A549 (cell line): ENCODE measurements around the gene MXRA7. TPM values are rescaled to one million over a fixed set of nuclear protein-coding genes. Genes with fewer than 3 reads are reported as not detected.

ENCODE experiments used
- ATAC-seq, 2 experiments: fragments of 200-7000 bp in 1 of 2; fragments of >200 bp in 1 of 2; cut with Nextera tagmentation in 1 of 2; cut with Tn5 transposase in 1 of 2; 3 replicates each; pipeline versions ENCODE4 v1.8.0 to v1.9.1; 2018 to 2020; ENCODE audit warnings: mild to moderate bottlenecking in 1 of 2, moderate library complexity in 1 of 2
- CTCF ChIA-PET: fragments of 300-600 bp; sonication (Branson Sonifier 250); formaldehyde crosslinking; extraction: SDS; loops from one replicate; lab custom pipeline; 2021; ENCODE audit warnings: antibody characterized with exemption, inconsistent platforms; lab: Yijun Ruan, JAX
- POLR2A ChIA-PET: fragments of 350-600 bp; formaldehyde crosslinking; extraction: SDS; loops from one replicate; lab custom pipeline; 2021; ENCODE audit warnings: antibody characterized with exemption, inconsistent platforms; lab: Yijun Ruan, JAX
- DNase-seq, 2 experiments: peaks; one replicate each; pipeline versions ENCODE4 v3.0.0 to v3.0.0-alpha.2; 2011 to 2016; ENCODE audit warnings: low read depth in 1 of 2, low spot score in 1 of 2
- FAIRE-seq: peaks from 2 replicates; lab custom pipeline; 2011; peaks lifted over from hg19 to GRCh38; lab: Jason Lieb, UNC
- H3K27ac ChIP-seq, 2 experiments: fragments of >200 bp; sonication (Bioruptor Twin); formaldehyde crosslinking; 3 replicates each; pipeline ENCODE4 v1.5.1; 2016 to 2017
- H3K4me1 ChIP-seq: fragments of >200 bp; sonication (Bioruptor Twin); formaldehyde crosslinking; 3 replicates; pipeline ENCODE4 v1.6.1; 2016
- H3K4me2 ChIP-seq: fragments of >200 bp; sonication (Bioruptor Twin); formaldehyde crosslinking; 3 replicates; pipeline ENCODE4 v1.6.1; 2016
- H3K4me3 ChIP-seq: fragments of >200 bp; sonication (Bioruptor Twin); formaldehyde crosslinking; 3 replicates; pipeline ENCODE4 v1.5.1; 2016
- H3K9me3 ChIP-seq: fragments of >200 bp; sonication (Bioruptor Twin); formaldehyde crosslinking; 3 replicates; pipeline ENCODE4 v1.6.1; 2016
- CBX8 ChIP-seq: fragments of 200-600 bp; sonication (generic); IDR thresholded peaks from 2 replicates; pipeline ENCODE4 v1.6.1; 2016
- E2F6 ChIP-seq: IDR thresholded peaks from 2 replicates; pipeline ENCODE4 v1.6.1; 2012; ENCODE audit warnings: low read depth, borderline replicate concordance
- EHF ChIP-seq: fragments of 250-450 bp; sonication (Bioruptor Pico); IDR thresholded peaks from 2 replicates; pipeline ENCODE4 v1.5.0; 2020; ENCODE audit warnings: mild to moderate bottlenecking
- GATA3 ChIP-seq: IDR thresholded peaks from 2 replicates; pipeline ENCODE4 v1.6.1; 2012; ENCODE audit warnings: borderline replicate concordance
- HES2 ChIP-seq: fragments of >200 bp; sonication (Bioruptor Twin); formaldehyde crosslinking; IDR thresholded peaks from 2 replicates; pipeline ENCODE4 v1.6.1; 2016
- HEYL ChIP-seq: fragments of 250-450 bp; sonication (Bioruptor Pico); IDR thresholded peaks from 2 replicates; pipeline ENCODE4 v1.8.0; 2021; ENCODE audit warnings: mild to moderate bottlenecking, moderate library complexity
- HOXA7 ChIP-seq: fragments of 250-450 bp; sonication (Bioruptor Pico); IDR thresholded peaks from 2 replicates; pipeline ENCODE4 v1.5.0; 2020; ENCODE audit warnings: mild to moderate bottlenecking, moderate library complexity
- HOXB13 ChIP-seq: fragments of 250-450 bp; sonication (Bioruptor Pico); IDR thresholded peaks from 2 replicates; pipeline ENCODE4 v1.5.0; 2020; ENCODE audit warnings: low read depth, mild to moderate bottlenecking, moderate library complexity
- HOXB5 ChIP-seq: fragments of 250-450 bp; sonication (Bioruptor Pico); IDR thresholded peaks from 2 replicates; pipeline ENCODE4 v1.5.0; 2020; ENCODE audit warnings: mild to moderate bottlenecking, moderate library complexity
- JUN ChIP-seq, 2 experiments: fragments of >200 bp; sonication (Bioruptor Twin); formaldehyde crosslinking; IDR thresholded peaks; 2 replicates in 1 of 2; 3 replicates in 1 of 2; pipeline ENCODE4 v1.6.1; 2016 to 2017
- MAFK ChIP-seq: fragments of 450-650 bp; IDR thresholded peaks from 2 replicates; pipeline ENCODE4 v1.6.1; 2014; ENCODE audit not compliant: partially characterized antibody
- MAX ChIP-seq: IDR thresholded peaks from 2 replicates; pipeline ENCODE4 v1.6.1; 2012
- MAZ ChIP-seq: fragments of 150-350 bp; IDR thresholded peaks from 2 replicates; pipeline ENCODE4 v1.6.1; 2014; ENCODE audit warnings: antibody characterized with exemption, low read depth, low read length, borderline replicate concordance
- NFE2L2 ChIP-seq: fragments of 150-350 bp; conservative IDR thresholded peaks from 2 replicates; pipeline ENCODE4 v1.6.1; 2014; ENCODE audit warnings: low read length
- NPAS2 ChIP-seq: fragments of 250-450 bp; sonication (Bioruptor Pico); IDR thresholded peaks from 2 replicates; pipeline ENCODE4 v1.8.0; 2022; ENCODE audit warnings: mild to moderate bottlenecking, moderate library complexity, borderline replicate concordance
- NR3C1 ChIP-seq: fragments of >200 bp; sonication (Bioruptor Twin); formaldehyde crosslinking; IDR thresholded peaks from 3 replicates; pipeline ENCODE4 v1.6.1; 2017
- PHF8 ChIP-seq: fragments of 200-600 bp; sonication (generic); IDR thresholded peaks from 2 replicates; pipeline ENCODE4 v1.6.1; 2016; ENCODE audit warnings: low read depth, mild to moderate bottlenecking, antibody characterized with exemption, moderate library complexity, borderline replicate concordance
- POLR2A ChIP-seq: IDR thresholded peaks from 2 replicates; pipeline ENCODE4 v1.6.1; 2012; ENCODE audit warnings: mild to moderate bottlenecking, low read length
- RAD21 ChIP-seq, 2 experiments: fragments of >200 bp in 1 of 2; sonication (Bioruptor Twin) in 1 of 2; formaldehyde crosslinking in 1 of 2; IDR thresholded peaks in 1 of 2; conservative IDR thresholded peaks in 1 of 2; 2 replicates in 1 of 2; 3 replicates in 1 of 2; pipeline ENCODE4 v1.6.1; 2012 to 2018; ENCODE audit warnings: inconsistent platforms in 1 of 2
- RNF2 ChIP-seq: fragments of 200-600 bp; sonication (generic); IDR thresholded peaks from 2 replicates; pipeline ENCODE4 v1.6.1; 2016; ENCODE audit warnings: low read depth, mild to moderate bottlenecking, antibody characterized with exemption, moderate library complexity, borderline replicate concordance
- SREBF2 ChIP-seq: fragments of 450-650 bp; IDR thresholded peaks from 2 replicates; pipeline ENCODE4 v1.6.1; 2014; ENCODE audit warnings: mild to moderate bottlenecking, moderate library complexity
- TFCP2L1 ChIP-seq: fragments of 250-450 bp; sonication (Bioruptor Pico); IDR thresholded peaks from 2 replicates; pipeline ENCODE4 v1.5.0; 2021; ENCODE audit warnings: mild to moderate bottlenecking
- TP53 ChIP-seq: fragments of 250-450 bp; sonication (Bioruptor Pico); IDR thresholded peaks from 2 replicates; pipeline ENCODE4 v1.5.0; 2021; ENCODE audit warnings: mild to moderate bottlenecking, moderate library complexity
- ZFP36 ChIP-seq: fragments of 450-650 bp; IDR thresholded peaks from 2 replicates; pipeline ENCODE4 v1.6.1; 2014; ENCODE audit warnings: borderline replicate concordance; ENCODE audit not compliant: partially characterized antibody
- ZNF302 ChIP-seq: fragments of 250-450 bp; sonication (Bioruptor Pico); IDR thresholded peaks from 2 replicates; pipeline ENCODE4 v1.9.0; 2021; ENCODE audit warnings: inconsistent platforms, mild to moderate bottlenecking, moderate library complexity
- WGBS: methylation state at CpG from one replicate; pipeline ENCODE4 v1.1.6; 2017; ENCODE audit errors: missing lambda C conversion rate; 5-methylcytosine and 5-hydroxymethylcytosine counted together
- polyA plus RNA-seq, 4 experiments: library from polyadenylated mRNA; depleted of rRNA in 3 of 4; stranded (reverse); fragments of >200 nt; fragmentation: RNase III in 1 of 4; extraction: RNeasy Plus Mini Kit Qiagen cat#74134 plus additional on column Dnase treatment in 1 of 4; gene quantifications; 2 replicates in 3 of 4; 3 replicates in 1 of 4; pipeline ENCODE4 v1.2.3, GENCODE V29; 2011 to 2017
- TF ChIP-seq, protein P1 (sequence below): fragments of 200-600 bp; sonication (generic); IDR thresholded peaks from 2 replicates; pipeline ENCODE4 v1.6.1; 2016; ENCODE audit warnings: antibody characterized with exemption, mild to moderate bottlenecking, moderate library complexity
- TF ChIP-seq, protein P2 (sequence below): fragments of >200 bp; sonication (Bioruptor Twin); formaldehyde crosslinking; IDR thresholded peaks from 3 replicates; pipeline ENCODE4 v1.6.1; 2016
- TF ChIP-seq, protein P3 (sequence below): fragments of 250-450 bp; sonication (Bioruptor Pico); IDR thresholded peaks from 2 replicates; pipeline ENCODE4 v1.5.0; 2020; ENCODE audit warnings: low read depth, mild to moderate bottlenecking, moderate library complexity

Gene MXRA7
- polyA plus RNA-seq, 2 of the 4 experiments (the other 2 are of a cell fraction), result 47.8 to 57.2 TPM

DNA sequence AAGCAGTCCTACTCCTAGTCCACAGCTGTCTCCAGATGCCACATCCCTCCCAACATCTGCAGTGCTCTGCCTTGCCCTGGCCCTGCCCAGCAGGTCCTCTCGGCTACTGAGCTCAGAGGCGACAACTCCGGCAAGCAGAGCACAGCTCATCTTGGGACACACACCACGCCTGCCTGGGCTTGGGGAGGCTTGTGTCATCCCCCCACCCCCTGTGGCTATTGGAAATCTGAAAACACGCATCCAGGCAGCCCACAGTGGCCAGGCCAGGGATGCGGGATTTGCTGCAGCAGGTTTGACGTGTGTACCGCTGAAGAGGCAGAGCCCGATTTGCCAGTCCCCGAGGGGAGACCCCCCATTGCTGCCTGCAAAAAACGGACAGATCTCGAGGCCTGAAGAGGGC lies 25.4 kb downstream of the MXRA7 start:
- H3K27ac ChIP-seq, result no peak overlapping the region
- TF ChIP-seq CBX8 (no peak), HOXB5 (CRISPR knock-in tag) (no peak), E2F6 (no peak), ZNF302 (CRISPR knock-in tag) (no peak), HES2 (no peak), HOXA7 (CRISPR knock-in tag) (no peak), JUN (IDR thresholded peaks at IDR 0.05) (no peak), GATA3 (no peak), PHF8 (no peak), HEYL (CRISPR knock-in tag) (no peak), HOXB13 (CRISPR knock-in tag) (no peak), MAFK (no peak), TP53 (CRISPR knock-in tag) (no peak), NFE2L2 (no peak), SREBF2 (no peak)
- TF ChIP-seq, protein P1, sequence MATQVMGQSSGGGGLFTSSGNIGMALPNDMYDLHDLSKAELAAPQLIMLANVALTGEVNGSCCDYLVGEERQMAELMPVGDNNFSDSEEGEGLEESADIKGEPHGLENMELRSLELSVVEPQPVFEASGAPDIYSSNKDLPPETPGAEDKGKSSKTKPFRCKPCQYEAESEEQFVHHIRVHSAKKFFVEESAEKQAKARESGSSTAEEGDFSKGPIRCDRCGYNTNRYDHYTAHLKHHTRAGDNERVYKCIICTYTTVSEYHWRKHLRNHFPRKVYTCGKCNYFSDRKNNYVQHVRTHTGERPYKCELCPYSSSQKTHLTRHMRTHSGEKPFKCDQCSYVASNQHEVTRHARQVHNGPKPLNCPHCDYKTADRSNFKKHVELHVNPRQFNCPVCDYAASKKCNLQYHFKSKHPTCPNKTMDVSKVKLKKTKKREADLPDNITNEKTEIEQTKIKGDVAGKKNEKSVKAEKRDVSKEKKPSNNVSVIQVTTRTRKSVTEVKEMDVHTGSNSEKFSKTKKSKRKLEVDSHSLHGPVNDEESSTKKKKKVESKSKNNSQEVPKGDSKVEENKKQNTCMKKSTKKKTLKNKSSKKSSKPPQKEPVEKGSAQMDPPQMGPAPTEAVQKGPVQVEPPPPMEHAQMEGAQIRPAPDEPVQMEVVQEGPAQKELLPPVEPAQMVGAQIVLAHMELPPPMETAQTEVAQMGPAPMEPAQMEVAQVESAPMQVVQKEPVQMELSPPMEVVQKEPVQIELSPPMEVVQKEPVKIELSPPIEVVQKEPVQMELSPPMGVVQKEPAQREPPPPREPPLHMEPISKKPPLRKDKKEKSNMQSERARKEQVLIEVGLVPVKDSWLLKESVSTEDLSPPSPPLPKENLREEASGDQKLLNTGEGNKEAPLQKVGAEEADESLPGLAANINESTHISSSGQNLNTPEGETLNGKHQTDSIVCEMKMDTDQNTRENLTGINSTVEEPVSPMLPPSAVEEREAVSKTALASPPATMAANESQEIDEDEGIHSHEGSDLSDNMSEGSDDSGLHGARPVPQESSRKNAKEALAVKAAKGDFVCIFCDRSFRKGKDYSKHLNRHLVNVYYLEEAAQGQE, result no peak
- TF ChIP-seq, protein P2, sequence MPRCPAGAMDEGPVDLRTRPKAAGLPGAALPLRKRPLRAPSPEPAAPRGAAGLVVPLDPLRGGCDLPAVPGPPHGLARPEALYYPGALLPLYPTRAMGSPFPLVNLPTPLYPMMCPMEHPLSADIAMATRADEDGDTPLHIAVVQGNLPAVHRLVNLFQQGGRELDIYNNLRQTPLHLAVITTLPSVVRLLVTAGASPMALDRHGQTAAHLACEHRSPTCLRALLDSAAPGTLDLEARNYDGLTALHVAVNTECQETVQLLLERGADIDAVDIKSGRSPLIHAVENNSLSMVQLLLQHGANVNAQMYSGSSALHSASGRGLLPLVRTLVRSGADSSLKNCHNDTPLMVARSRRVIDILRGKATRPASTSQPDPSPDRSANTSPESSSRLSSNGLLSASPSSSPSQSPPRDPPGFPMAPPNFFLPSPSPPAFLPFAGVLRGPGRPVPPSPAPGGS, result no peak
- TF ChIP-seq, protein P3, sequence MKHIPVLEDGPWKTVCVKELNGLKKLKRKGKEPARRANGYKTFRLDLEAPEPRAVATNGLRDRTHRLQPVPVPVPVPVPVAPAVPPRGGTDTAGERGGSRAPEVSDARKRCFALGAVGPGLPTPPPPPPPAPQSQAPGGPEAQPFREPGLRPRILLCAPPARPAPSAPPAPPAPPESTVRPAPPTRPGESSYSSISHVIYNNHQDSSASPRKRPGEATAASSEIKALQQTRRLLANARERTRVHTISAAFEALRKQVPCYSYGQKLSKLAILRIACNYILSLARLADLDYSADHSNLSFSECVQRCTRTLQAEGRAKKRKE (CRISPR knock-in tag), result no peak
- TF ChIP-seq, all 56 proteins: peak for 0
- no peak overlapping the region for H3K4me3 ChIP-seq
- ChIA-PET CTCF (interaction anchor here (0.9 to 20.1 kb wide), 8 partner anchors 9 to 288 kb away, joined by 4 to 456 read pairs (median 74); partner anchors contain the start of genes JMJD6, METTL23 and MXRA7), POLR2A (interaction anchor here (1.8 kb wide), 1 partner anchor 14 kb away, joined by 5 read pairs; no protein-coding TSS in a partner anchor)
- DNase-seq, result no peak
- H3K9me3 ChIP-seq, result no peaks in the 10 kb centered on the region
- no peak overlapping the region for H3K4me2 ChIP-seq
- peaks cover 19% of the 10 kb centered on the region for H3K4me1 ChIP-seq
- WGBS, result 83% methylated on average over 11 of the region's 12 CpGs
- no peak for ATAC-seq
- FAIRE-seq, result no peak

DNA sequence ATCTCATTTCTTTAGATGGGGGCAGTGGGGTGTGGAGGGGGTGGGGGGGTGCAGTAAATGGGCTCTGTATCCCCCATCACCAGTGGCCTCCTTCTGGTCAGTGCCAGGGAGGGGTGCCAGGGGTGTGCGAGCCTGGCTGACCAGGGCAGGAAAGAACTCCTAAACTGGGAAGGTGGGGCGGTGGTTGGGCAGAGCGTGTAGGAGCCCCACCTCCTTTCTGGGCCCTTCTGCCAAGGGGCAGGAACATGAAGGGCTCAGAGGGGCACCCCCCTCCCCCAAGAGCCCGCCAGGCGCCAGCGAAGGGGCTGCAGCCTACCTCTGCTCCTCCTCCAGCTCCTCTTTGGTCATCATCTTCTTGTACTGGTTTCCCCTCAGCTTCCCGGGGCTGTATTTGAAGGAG lies 26.0 kb downstream of the MXRA7 start:
- CTCF ChIA-PET, result interaction anchor here (0.6 to 20.1 kb wide), 9 partner anchors 9 to 1777 kb away, joined by 3 to 456 read pairs (median 69); partner anchors contain the start of genes JMJD6, METTL23 and MXRA7
- Histone ChIP-seq H3K4me2 (no peak overlapping the region), H3K4me3 (no peak overlapping the region), H3K27ac (no peak overlapping the region), H3K9me3 (no peaks in the 10 kb centered on the region), H3K4me1 (peaks cover 19% of the 10 kb centered on the region)
- DNase-seq (no peak), FAIRE-seq (no peak), ATAC-seq (no peak)
- WGBS, result 87% methylated on average over 6 of the region's 7 CpGs
- POLR2A ChIA-PET, result interaction anchor here (1.8 kb wide), 1 partner anchor 13 kb away, joined by 5 read pairs; no protein-coding TSS in a partner anchor
- TF ChIP-seq TFCP2L1 (CRISPR knock-in tag) (no peak), MAZ (no peak), GATA3 (no peak), HES2 (no peak), SREBF2 (no peak), EHF (CRISPR knock-in tag) (no peak), NR3C1 (no peak), HOXB13 (CRISPR knock-in tag) (no peak), NPAS2 (CRISPR knock-in tag) (no peak), MAX (no peak), RAD21 (conservative IDR thresholded peaks at IDR 0.05 in 1 of 2, IDR thresholded peaks at IDR 0.05 in 1 of 2) (no peak), ZNF302 (CRISPR knock-in tag) (no peak), CBX8 (no peak), RNF2 (no peak), ZFP36 (no peak), POLR2A (no peak)
- TF ChIP-seq, protein P2, result no peak
